Midbrain (tissue), 1 donor: ENCODE data around the gene PLPPR2.
"Not testable (repeated sequence)": the region's sequence is repeated elsewhere in the genome, so short reads cannot be mapped to it uniquely, and the experiment has no call there.

Experiments used
- DNase-seq: peaks from one replicate; lab custom pipeline; 2025; lab: John Stamatoyannopoulos, UW

PLPPR2 gene, protein sequence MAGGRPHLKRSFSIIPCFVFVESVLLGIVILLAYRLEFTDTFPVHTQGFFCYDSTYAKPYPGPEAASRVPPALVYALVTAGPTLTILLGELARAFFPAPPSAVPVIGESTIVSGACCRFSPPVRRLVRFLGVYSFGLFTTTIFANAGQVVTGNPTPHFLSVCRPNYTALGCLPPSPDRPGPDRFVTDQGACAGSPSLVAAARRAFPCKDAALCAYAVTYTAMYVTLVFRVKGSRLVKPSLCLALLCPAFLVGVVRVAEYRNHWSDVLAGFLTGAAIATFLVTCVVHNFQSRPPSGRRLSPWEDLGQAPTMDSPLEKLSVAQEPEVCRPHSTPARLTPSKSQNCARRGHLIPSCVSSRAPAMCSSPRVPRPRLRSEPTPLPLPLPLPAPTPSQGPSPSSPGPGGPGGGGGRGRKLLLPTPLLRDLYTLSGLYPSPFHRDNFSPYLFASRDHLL

GRCh38 chr19:11355160-11356073 lies at the start of gene PLPPR2:
PLPPR2 (plus strand) TSS chr19:11355432; CDS start chr19:11357674, 2,242 bp downstream.
- DNase-seq, result peak; percentile 82

DNA sequence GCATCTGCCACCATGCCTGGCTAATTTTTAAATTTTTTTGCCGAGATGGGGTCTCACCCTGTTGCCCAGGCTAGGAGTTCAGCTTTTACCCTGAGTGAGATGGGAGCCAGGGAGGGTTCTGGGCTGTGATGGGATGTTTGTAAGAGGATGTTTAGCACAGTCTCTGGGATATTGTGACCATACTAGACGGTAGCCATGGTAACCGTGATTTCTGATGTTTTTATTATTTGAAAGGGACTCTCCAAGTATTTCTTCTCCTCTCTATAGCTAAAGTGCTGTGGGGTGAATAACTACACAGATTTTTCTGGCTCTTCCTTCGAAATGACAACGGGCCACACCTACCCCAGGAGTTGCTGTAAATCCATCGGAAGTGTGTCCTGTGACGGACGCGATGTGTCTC lies 48.9 kb upstream of the PLPPR2 start:
- DNase-seq, result no peak

DNA sequence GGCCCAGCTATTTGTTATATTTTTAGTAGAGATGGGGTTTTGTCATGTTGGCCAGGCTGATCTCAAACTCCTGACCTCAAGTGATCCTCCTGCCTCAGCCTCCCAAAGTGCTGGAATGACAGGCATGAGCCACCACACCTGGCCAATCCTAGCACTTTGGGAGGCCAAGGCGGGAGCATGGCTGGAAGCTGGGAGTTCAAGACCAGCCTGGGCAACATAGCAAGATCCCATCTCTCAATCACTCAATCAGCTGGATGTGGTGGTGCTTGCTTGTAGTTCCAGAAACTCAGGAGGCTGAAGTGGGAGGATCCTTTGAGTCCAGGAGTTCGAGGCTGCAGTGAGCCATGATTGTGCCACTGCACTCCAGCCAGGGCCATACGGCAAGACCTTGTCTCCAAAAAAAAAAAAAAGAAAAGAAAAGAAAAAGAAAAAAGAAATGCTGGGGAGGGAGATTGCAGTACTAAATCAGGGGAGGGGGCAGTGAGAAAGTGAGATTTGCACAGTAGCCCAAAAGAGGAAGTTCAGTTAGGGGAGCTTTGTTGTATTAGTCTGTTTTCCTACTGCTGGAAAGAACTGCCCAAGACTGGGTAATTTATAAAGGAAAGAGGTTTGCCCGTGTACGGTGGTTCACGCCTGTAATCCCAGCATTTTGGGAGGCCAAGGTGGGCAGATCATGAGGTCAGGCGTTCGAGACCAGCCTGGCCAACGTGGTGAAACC lies 34.8 kb upstream of the PLPPR2 start:
- DNase-seq, result not testable (repeated sequence)

GRCh38 chr19:11321191-11322126 lies 33.8 kb upstream of the PLPPR2 start:
- no peak for DNase-seq

- no peak for DNase-seq
Measured at GRCh38 chr19:11322269-11323024, 32.8 kb upstream of the PLPPR2 start.

GRCh38 chr19:11323601-11324078 lies 31.6 kb upstream of the PLPPR2 start:
- DNase-seq, result no peak

DNA sequence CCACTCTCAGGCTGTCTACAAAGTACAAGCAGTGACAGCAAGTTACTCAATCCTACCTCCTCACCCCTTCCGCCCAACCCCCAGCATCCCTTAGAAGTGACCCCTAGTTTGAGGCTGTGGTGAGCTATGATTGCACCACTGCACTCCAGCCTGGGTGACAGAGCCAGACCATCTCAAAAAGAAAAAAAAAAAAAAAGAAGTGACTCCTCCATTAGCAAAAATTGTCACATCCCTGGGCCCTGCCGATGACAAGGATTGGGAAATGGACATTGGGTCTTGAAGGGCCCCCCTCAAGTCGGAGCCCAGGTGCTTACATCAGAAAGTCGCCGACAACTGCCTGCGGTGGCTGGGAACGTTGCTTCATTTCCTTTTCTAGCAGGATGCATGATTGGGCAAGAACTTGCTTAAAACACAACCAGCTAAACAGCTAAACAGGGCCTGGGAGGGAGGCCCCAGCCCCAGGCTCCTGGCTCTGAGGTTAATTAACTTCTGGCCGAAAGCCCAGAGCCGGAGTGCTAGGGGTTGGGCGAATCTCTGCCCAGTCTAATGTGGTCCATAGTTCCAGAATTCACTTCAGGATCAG lies 31.1 kb upstream of the PLPPR2 start:
- DNase-seq, result peak; percentile 66

DNA sequence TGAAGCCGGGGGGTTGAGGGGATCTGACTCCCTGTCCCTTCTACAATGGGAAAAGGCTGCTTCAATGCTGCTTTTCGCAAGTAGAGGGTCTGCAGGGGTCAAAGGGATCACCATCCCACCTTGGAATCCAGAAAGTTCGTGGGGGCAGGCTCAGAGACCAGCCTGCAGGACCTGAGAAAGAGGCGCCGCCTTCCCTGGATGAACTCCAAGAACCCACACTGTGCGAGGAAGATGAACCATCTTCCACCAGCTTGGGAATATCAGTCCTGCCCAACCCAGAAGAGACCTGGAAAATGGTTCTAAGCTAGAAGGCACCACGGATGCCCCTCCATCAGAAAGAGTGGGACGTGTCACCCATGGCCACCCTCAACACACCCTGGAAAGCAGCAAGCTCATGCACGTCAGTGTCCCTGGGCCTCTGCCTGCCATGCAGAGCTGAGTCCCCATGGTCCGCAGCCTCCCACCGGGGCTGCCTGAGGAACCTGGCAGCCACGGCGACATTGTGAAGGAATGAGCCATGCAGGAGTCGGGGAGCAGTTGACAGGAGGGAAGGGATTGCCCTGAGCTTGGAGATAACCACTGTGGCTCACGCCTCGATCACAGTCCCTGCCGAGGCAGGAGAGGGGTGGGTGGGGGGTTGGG lies 30.4 kb upstream of the PLPPR2 start:
- DNase-seq, result no peak

- no peak for DNase-seq
Measured at GRCh38 chr19:11325544-11325943, 29.7 kb upstream of the PLPPR2 start.

- no peak for DNase-seq
Measured at GRCh38 chr19:11330127-11330526, 25.1 kb upstream of the PLPPR2 start.

- DNase-seq, result no peak
Measured at GRCh38 chr19:11331502-11331901, 23.7 kb upstream of the PLPPR2 start.

GRCh38 chr19:11332822-11333221 lies 22.4 kb upstream of the PLPPR2 start:
- DNase-seq, result no peak

GRCh38 chr19:11333838-11334237 lies 21.4 kb upstream of the PLPPR2 start:
- not testable (repeated sequence) for DNase-seq

- DNase-seq, result no peak
Measured at GRCh38 chr19:11335449-11336146, 19.6 kb upstream of the PLPPR2 start.

GRCh38 chr19:11337080-11337479 lies 18.2 kb upstream of the PLPPR2 start:
- DNase-seq, result no peak

- no peak for DNase-seq
Measured at GRCh38 chr19:11338121-11338520, 17.1 kb upstream of the PLPPR2 start.

GRCh38 chr19:11338569-11339253 lies 16.5 kb upstream of the PLPPR2 start:
- no peak for DNase-seq
